ENCODE measurements around the gene OPA3. TPM values are rescaled to one million over a fixed set of nuclear protein-coding genes. Genes with fewer than 3 reads are reported as not detected.

OPA3 gene
- polyA plus RNA-seq, 3 donors: 4.4 to 6.9 (median 5.6) TPM

DNA sequence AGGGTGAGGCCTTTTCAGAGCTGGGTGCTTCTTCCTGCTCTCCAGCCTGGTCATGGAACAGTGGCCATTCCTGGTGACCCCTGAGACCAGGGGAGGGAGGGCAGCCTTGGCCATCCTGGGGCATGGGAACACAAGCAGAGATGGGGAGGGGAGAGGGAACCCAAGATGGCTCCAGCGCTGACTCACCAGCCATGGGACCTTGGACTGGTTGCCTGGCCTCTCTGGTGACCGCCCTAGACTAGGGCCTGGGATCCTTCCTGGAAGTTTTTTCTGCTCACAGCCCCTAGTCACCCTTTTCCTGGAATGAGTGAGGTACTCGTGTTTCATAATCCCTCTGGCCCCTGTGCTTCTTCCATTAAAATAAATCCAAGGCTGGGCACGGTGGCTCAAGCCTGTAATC is 3.3 kb upstream of the OPA3 start:
- H3K36me3 ChIP-seq (replicated peaks in 1 of 2; ENCODE audit: control insufficient read depth in 1 of 2, insufficient read depth in 2 of 2, low read length in 2 of 2): no peaks in the 10 kb centered on the region
- H3K27ac Mint-ChIP-seq: no peak overlapping the region
- peaks cover 0 to 17% of the 10 kb centered on the region in 2 donors for H3K27me3 ChIP-seq (ENCODE audit: control insufficient read depth in 2 of 2, insufficient read depth in 2 of 2, low read length in 2 of 2)
- H3K9me3 ChIP-seq (replicated peaks in 1 of 2; ENCODE audit: control insufficient read depth in 1 of 2, insufficient read depth in 1 of 2, low read length in 2 of 2): no peaks in the 10 kb centered on the region
- no peak overlapping the region for H2AFZ ChIP-seq (ENCODE audit: insufficient read depth, low read depth, low read length, poor library complexity, severe bottlenecking)
- H3K4me1 Mint-ChIP-seq: peaks cover 21% of the 10 kb centered on the region
- no peak overlapping the region for H3K4me3 ChIP-seq (replicated peaks in 1 of 3; ENCODE audit: low read depth in 2 of 3, low read length in 3 of 3)
- H4K20me1 ChIP-seq (ENCODE audit: insufficient read depth, low read length): no peaks in the 10 kb centered on the region
- H3K27ac ChIP-seq (ENCODE audit: low read depth in 1 of 2, low read length in 2 of 2): no peak overlapping the region
- peaks cover 0 to 1% of the 10 kb centered on the region in 2 donors for H3K36me3 Mint-ChIP-seq
- peaks cover 17 to 35% (median 32%) of the 10 kb centered on the region in 3 donors for H3K27me3 Mint-ChIP-seq (ENCODE audit: low read depth in 3 of 3)
- intact Hi-C loops (cut with micrococcal nuclease): loop anchor here (10.0 kb wide), 2 partner anchors 57 to 63 kb away; no protein-coding TSS in a partner anchor
- TF ChIP-seq, protein P1, sequence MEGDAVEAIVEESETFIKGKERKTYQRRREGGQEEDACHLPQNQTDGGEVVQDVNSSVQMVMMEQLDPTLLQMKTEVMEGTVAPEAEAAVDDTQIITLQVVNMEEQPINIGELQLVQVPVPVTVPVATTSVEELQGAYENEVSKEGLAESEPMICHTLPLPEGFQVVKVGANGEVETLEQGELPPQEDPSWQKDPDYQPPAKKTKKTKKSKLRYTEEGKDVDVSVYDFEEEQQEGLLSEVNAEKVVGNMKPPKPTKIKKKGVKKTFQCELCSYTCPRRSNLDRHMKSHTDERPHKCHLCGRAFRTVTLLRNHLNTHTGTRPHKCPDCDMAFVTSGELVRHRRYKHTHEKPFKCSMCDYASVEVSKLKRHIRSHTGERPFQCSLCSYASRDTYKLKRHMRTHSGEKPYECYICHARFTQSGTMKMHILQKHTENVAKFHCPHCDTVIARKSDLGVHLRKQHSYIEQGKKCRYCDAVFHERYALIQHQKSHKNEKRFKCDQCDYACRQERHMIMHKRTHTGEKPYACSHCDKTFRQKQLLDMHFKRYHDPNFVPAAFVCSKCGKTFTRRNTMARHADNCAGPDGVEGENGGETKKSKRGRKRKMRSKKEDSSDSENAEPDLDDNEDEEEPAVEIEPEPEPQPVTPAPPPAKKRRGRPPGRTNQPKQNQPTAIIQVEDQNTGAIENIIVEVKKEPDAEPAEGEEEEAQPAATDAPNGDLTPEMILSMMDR (IDR thresholded peaks at IDR 0.05): no peak
- 60% methylated on average over 1 of the region's 4 CpGs for WGBS (ENCODE audit: insufficient coverage)
- no peak overlapping the region for H3K9ac ChIP-seq (ENCODE audit: insufficient read depth, low read length, poor library complexity, severe bottlenecking)
- no peak overlapping the region for H3K4me2 ChIP-seq (replicated peaks; ENCODE audit: extremely low read depth, low read length, poor library complexity, severe bottlenecking)
- peak in 1 of 3 donors; percentile 61 for DNase-seq
- H3K4me1 ChIP-seq (ENCODE audit: control insufficient read depth in 1 of 2, insufficient read depth in 2 of 2, low read length in 2 of 2): peaks cover 16 to 23% of the 10 kb centered on the region in 2 donors
- H3K9me3 Mint-ChIP-seq: peaks cover 0 to 2% (median 0%) of the 10 kb centered on the region in 7 donors
- peaks cover 6% of the 10 kb centered on the region for H3K79me2 ChIP-seq (ENCODE audit: insufficient read depth, low read length)
- no peak overlapping the region for H3K4me3 Mint-ChIP-seq

- peaks cover 0 to 1% (median 0%) of the 10 kb centered on the region in 7 donors for H3K9me3 Mint-ChIP-seq
- no peak for DNase-seq
- H3K36me3 Mint-ChIP-seq: peaks cover 5 to 12% of the 10 kb centered on the region in 2 donors
- peak overlapping the region; percentile 93 to 94 for H3K4me3 Mint-ChIP-seq
- intact Hi-C loops (cut with micrococcal nuclease): loop anchor here (10.0 kb wide), 2 partner anchors 60 kb away; no protein-coding TSS in a partner anchor
- peaks cover 12 to 16% of the 10 kb centered on the region in 2 donors for H3K4me1 ChIP-seq (ENCODE audit: control insufficient read depth in 1 of 2, insufficient read depth in 2 of 2, low read length in 2 of 2)
- peak overlapping the region; percentile 46 to 89 (median 87) for H3K4me3 ChIP-seq (replicated peaks in 1 of 3; ENCODE audit: low read depth in 2 of 3, low read length in 3 of 3)
- peaks cover 0 to 4% of the 10 kb centered on the region in 2 donors for H3K27me3 ChIP-seq (ENCODE audit: control insufficient read depth in 2 of 2, insufficient read depth in 2 of 2, low read length in 2 of 2)
- H4K20me1 ChIP-seq (ENCODE audit: insufficient read depth, low read length): no peaks in the 10 kb centered on the region
- H3K4me2 ChIP-seq (replicated peaks; ENCODE audit: extremely low read depth, low read length, poor library complexity, severe bottlenecking): peak overlapping the region; percentile 71
- H3K27me3 Mint-ChIP-seq (ENCODE audit: low read depth in 3 of 3): peaks cover 2 to 13% (median 12%) of the 10 kb centered on the region in 3 donors
- H2AFZ ChIP-seq (ENCODE audit: insufficient read depth, low read depth, low read length, poor library complexity, severe bottlenecking): peak overlapping the region; percentile 65
- H3K36me3 ChIP-seq (replicated peaks in 1 of 2; ENCODE audit: control insufficient read depth in 1 of 2, insufficient read depth in 2 of 2, low read length in 2 of 2): no peaks in the 10 kb centered on the region
- H3K27ac Mint-ChIP-seq: peak overlapping the region; percentile 97 to 99 (median 98)
- peaks cover 19% of the 10 kb centered on the region for H3K79me2 ChIP-seq (ENCODE audit: insufficient read depth, low read length)
- 100% methylated on average over 1 of the region's 7 CpGs for WGBS (ENCODE audit: insufficient coverage)
- H3K9ac ChIP-seq (ENCODE audit: insufficient read depth, low read length, poor library complexity, severe bottlenecking): peak overlapping the region; percentile 83
- peaks cover 8% of the 10 kb centered on the region for H3K4me1 Mint-ChIP-seq
- H3K9me3 ChIP-seq (replicated peaks in 1 of 2; ENCODE audit: control insufficient read depth in 1 of 2, insufficient read depth in 1 of 2, low read length in 2 of 2): no peaks in the 10 kb centered on the region
- TF ChIP-seq, protein P1 (IDR thresholded peaks at IDR 0.05): no peak
- peak overlapping the region; percentile 95 to 98 for H3K27ac ChIP-seq (ENCODE audit: low read depth in 1 of 2, low read length in 2 of 2)
These were observed 566 bp upstream of the OPA3 start for GRCh38 chr19:45585158-45585577.

All from CD14-positive monocyte (primary cell).